HCT116 (cell line): Measurements from ENCODE around the gene TEP1.

Source experiments
- EGR1 ChIP-seq: IDR thresholded peaks from 2 replicates; pipeline ENCODE4 v1.6.1; 2012; ENCODE audit warnings: low read depth
- EZH2phosphoT487 ChIP-seq: fragments of 200-600 bp; IDR thresholded peaks from 2 replicates; pipeline ENCODE4 v1.6.1; 2018; ENCODE audit warnings: antibody characterized with exemption, borderline replicate concordance
- JUND ChIP-seq: IDR thresholded peaks from 2 replicates; pipeline ENCODE4 v1.6.1; 2012
- POLR2A ChIP-seq: IDR thresholded peaks from 2 replicates; pipeline ENCODE4 v1.7.0; 2011; ENCODE audit warnings: borderline replicate concordance; ENCODE audit not compliant: insufficient read depth, insufficient read length; ENCODE audit errors: extremely low read depth
- RAD21 ChIP-seq: IDR thresholded peaks from 2 replicates; pipeline ENCODE4 v1.6.1; 2012; ENCODE audit warnings: low read depth, mild to moderate bottlenecking
- SP1 ChIP-seq: IDR thresholded peaks from 2 replicates; pipeline ENCODE4 v1.6.1; 2012; ENCODE audit warnings: low read depth
- ZBTB33 ChIP-seq: IDR thresholded peaks from 2 replicates; pipeline ENCODE4 v1.6.1; 2011; ENCODE audit warnings: mild to moderate bottlenecking, low read length, moderate library complexity; ENCODE audit not compliant: insufficient replicate concordance; ENCODE audit errors: extremely low read depth
- TF ChIP-seq, protein P1 (sequence below), 3 experiments: fragments of 200-600 bp in 1 of 3; sonication (generic) in 1 of 3; IDR thresholded peaks in 2 of 3; conservative IDR thresholded peaks in 1 of 3; 2 replicates each; pipeline ENCODE4 v1.5.1; 2012 to 2017; ENCODE audit warnings: low read depth in 2 of 3, low read length in 2 of 3, antibody characterized with exemption in 1 of 3, borderline replicate concordance in 1 of 3, control low read depth in 1 of 3, mild to moderate bottlenecking in 1 of 3, mixed read lengths in 1 of 3, mixed run types in 1 of 3, moderate library complexity in 1 of 3; ENCODE audit not compliant: insufficient read depth in 1 of 3

DNA sequence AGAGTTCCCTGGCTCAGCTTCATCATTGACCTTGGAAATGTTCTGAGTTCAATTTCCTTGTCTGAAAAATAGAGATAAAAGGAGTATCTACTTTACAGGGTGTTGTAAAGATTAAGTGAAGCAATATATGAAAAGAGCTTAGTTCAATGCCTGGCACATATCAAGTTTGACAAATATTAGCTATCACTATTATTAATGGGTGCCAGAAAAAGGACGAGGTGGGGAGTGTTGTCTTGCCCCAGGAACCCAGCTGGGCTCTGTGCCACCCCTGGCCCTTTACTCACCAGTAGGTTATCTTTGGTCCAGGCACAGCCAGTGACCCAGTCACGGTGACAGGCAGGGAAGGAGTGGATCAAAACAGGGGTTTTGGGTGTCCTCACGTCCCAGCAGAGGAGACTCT lies 37.8 kb downstream of the TEP1 start:
- TF ChIP-seq ZBTB33: no peak
- TF ChIP-seq, protein P1, sequence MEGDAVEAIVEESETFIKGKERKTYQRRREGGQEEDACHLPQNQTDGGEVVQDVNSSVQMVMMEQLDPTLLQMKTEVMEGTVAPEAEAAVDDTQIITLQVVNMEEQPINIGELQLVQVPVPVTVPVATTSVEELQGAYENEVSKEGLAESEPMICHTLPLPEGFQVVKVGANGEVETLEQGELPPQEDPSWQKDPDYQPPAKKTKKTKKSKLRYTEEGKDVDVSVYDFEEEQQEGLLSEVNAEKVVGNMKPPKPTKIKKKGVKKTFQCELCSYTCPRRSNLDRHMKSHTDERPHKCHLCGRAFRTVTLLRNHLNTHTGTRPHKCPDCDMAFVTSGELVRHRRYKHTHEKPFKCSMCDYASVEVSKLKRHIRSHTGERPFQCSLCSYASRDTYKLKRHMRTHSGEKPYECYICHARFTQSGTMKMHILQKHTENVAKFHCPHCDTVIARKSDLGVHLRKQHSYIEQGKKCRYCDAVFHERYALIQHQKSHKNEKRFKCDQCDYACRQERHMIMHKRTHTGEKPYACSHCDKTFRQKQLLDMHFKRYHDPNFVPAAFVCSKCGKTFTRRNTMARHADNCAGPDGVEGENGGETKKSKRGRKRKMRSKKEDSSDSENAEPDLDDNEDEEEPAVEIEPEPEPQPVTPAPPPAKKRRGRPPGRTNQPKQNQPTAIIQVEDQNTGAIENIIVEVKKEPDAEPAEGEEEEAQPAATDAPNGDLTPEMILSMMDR (IDR thresholded peaks at IDR 0.05 in 2 of 3, conservative IDR thresholded peaks at IDR 0.05 in 1 of 3; ENCODE audit: borderline replicate concordance in 1 of 3, insufficient read depth in 1 of 3, low read depth in 2 of 3, low read length in 2 of 3): no peak
- no peak for TF ChIP-seq RAD21
- TF ChIP-seq JUND: no peak
- TF ChIP-seq EZH2phosphoT487: no peak
- TF ChIP-seq SP1: no peak
- no peak for TF ChIP-seq POLR2A
- TF ChIP-seq EGR1: no peak
